OCI-LY3 (cell line): ENCODE results near the gene B3GNT7.

ENCODE experiments used
- H2AFZ ChIP-seq: fragments of 200-600, 300-600 bp; shearing (Covaris generic); 2 replicates; pipeline ENCODE4 v1.6.0; 2014; ENCODE audit warnings: antibody characterized with exemption, low read depth, low read length
- H3K27ac ChIP-seq: fragments of 200-600, 300-600 bp; sonication (generic); 2 replicates; pipeline ENCODE4 v1.5.1; 2014; ENCODE audit warnings: mild to moderate bottlenecking, low read length, moderate library complexity, mixed read lengths
- H3K27me3 ChIP-seq: fragments of 200-600, 300-600 bp; sonication (generic); 2 replicates; pipeline ENCODE4 v1.6.1; 2014; ENCODE audit warnings: low read depth, low read length, mixed read lengths
- H3K36me3 ChIP-seq: fragments of 200-600, 300-600 bp; sonication (generic); replicated peaks from 2 replicates; pipeline ENCODE3; 2014; ENCODE audit warnings: low read depth, low read length, mixed read lengths
- H3K4me1 ChIP-seq: fragments of 300-600, 200-600 bp; sonication (generic); 2 replicates; pipeline ENCODE4 v1.6.1; 2014; ENCODE audit warnings: low read length, mixed read lengths
- H3K4me2 ChIP-seq: fragments of 200-600, 300-600 bp; sonication (generic); 2 replicates; pipeline ENCODE4 v1.6.1; 2014; ENCODE audit warnings: low read length, mixed read lengths
- H3K4me3 ChIP-seq: fragments of 300-600, 200-600 bp; sonication (generic); 2 replicates; pipeline ENCODE4 v1.5.1; 2014; ENCODE audit warnings: antibody characterized with exemption, mild to moderate bottlenecking, low read length, moderate library complexity
- H3K79me2 ChIP-seq: fragments of 300-600, 200-600 bp; shearing (Covaris generic); 2 replicates; pipeline ENCODE4 v1.6.1; 2014; ENCODE audit warnings: mild to moderate bottlenecking, low read length, mixed read lengths
- H3K9ac ChIP-seq: fragments of 300-600, 200-600 bp; shearing (Covaris generic); 2 replicates; pipeline ENCODE4 v1.6.0; 2014; ENCODE audit warnings: mild to moderate bottlenecking, low read length, moderate library complexity
- H3K9me3 ChIP-seq: fragments of 200-600, 300-600 bp; shearing (Covaris generic); 2 replicates; pipeline ENCODE4 v1.6.1; 2014; ENCODE audit warnings: low read length, mixed read lengths; ENCODE audit not compliant: insufficient read depth
- H4K20me1 ChIP-seq: fragments of 200-600, 300-600 bp; sonication (generic); 2 replicates; pipeline ENCODE4 v1.6.1; 2016; ENCODE audit warnings: low read length, mixed read lengths; ENCODE audit not compliant: insufficient read depth
- CTCF ChIP-seq: fragments of 200-600, 300-600 bp; sonication (generic); IDR thresholded peaks from 2 replicates; pipeline ENCODE4 v1.5.1; 2014; ENCODE audit warnings: antibody characterized with exemption, low read length, low read depth
- EZH2phosphoT487 ChIP-seq: fragments of 200-600 bp; shearing (Covaris generic); IDR thresholded peaks from 2 replicates; pipeline ENCODE4 v1.6.1; 2018; ENCODE audit warnings: antibody characterized with exemption, mixed run types, low read depth

B3GNT7 gene

GRCh38 chr2:231393149-231394131, 2.1 kb upstream of the B3GNT7 start:
- Histone ChIP-seq H3K27ac (peak overlapping the region; percentile 100), H2AFZ (no peak overlapping the region), H3K4me3 (peak overlapping the region; percentile 100)

GRCh38 chr2:231394211-231395141, 1.0 kb upstream of the B3GNT7 start:
- Histone ChIP-seq H3K27me3 (no peaks in the 10 kb centered on the region), H3K36me3 (peaks cover 24% of the 10 kb centered on the region), H3K79me2 (peaks cover 78% of the 10 kb centered on the region), H3K9me3 (no peaks in the 10 kb centered on the region), H3K9ac (peak overlapping the region; percentile 100), H3K4me3 (peak overlapping the region; percentile 100), H3K4me1 (peaks cover 45% of the 10 kb centered on the region), H3K4me2 (peak overlapping the region; percentile 99), H3K27ac (peak overlapping the region; percentile 100), H4K20me1 (peaks cover 18% of the 10 kb centered on the region), H2AFZ (no peak overlapping the region)
- no peak for TF ChIP-seq EZH2phosphoT487
- TF ChIP-seq CTCF = peak; percentile 51

More at GRCh38 chr2:231393149-231394131, 2.1 kb upstream of the B3GNT7 start:
- peaks cover 68% of the 10 kb centered on the region for H3K79me2 ChIP-seq
- H3K9me3 ChIP-seq = no peaks in the 10 kb centered on the region
- peaks cover 16% of the 10 kb centered on the region for H3K36me3 ChIP-seq
- H3K4me1 ChIP-seq = peaks cover 45% of the 10 kb centered on the region
- peaks cover 8% of the 10 kb centered on the region for H4K20me1 ChIP-seq
- peak overlapping the region; percentile 99 for H3K4me2 ChIP-seq
- TF ChIP-seq EZH2phosphoT487 (no peak), CTCF (peak; percentile 32; the same call in 1 of the 2 replicates)
- peak overlapping the region; percentile 100 for H3K9ac ChIP-seq
- no peaks in the 10 kb centered on the region for H3K27me3 ChIP-seq

- no peaks in the 10 kb centered on the region for H3K27me3 ChIP-seq
- peaks cover 79% of the 10 kb centered on the region for H3K79me2 ChIP-seq
- H3K27ac ChIP-seq = peak overlapping the region; percentile 100
- peak overlapping the region; percentile 100 for H3K4me3 ChIP-seq
- no peaks in the 10 kb centered on the region for H3K9me3 ChIP-seq
- no peak overlapping the region for H2AFZ ChIP-seq
- peaks cover 20% of the 10 kb centered on the region for H3K36me3 ChIP-seq
- H3K9ac ChIP-seq = peak overlapping the region; percentile 100
- no peak for TF ChIP-seq CTCF
- no peak for TF ChIP-seq EZH2phosphoT487
- H3K4me2 ChIP-seq = peak overlapping the region; percentile 96
- peaks cover 21% of the 10 kb centered on the region for H4K20me1 ChIP-seq
- H3K4me1 ChIP-seq = peaks cover 45% of the 10 kb centered on the region
Observed at GRCh38 chr2:231396058-231396821, 730 bp downstream of the B3GNT7 start.
